ENCODE results near the gene IGFBP6.

DNA sequence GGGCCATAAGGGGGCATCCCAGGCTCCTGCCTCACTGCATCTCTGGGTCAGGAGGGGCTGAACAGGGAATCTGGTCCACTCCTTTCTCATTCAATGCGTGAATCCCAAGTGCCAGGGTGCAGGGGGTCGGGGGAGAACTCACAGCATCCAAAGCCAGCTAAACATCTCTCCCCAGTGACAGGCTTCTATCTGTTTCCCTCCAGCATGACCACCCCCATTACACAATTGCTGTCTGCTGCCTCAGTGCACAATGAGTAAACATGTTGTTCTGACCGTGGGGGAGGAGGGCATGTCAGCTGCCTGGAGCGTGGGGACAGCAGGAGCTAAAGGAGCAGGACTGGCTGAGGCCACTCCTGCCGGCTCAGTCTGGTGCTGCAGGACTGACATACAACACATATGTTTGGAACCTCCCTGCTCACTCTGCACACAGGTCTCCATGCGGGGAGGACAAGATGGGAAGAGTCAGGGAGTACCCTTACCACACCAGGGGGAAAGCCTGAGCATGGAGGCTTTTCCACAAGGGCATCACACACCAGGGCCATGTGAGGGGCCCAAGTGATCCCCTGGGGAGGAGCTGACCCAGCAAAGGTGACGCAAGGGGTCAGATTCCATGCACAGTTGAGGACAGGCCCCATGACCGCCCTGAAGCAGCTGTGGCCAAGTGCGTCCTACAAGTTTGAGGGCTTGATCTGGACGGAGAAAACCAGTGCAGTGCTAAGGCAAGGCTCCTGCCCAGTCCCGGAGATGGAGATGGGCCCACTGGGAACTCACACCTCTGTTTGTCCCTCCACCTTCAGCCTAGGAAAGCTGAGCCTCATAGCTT is 46.2 kb upstream of the IGFBP6 start:
- TF ChIP-seq GATA2 (IDR thresholded peaks at IDR 0.05; ENCODE audit: low read depth, low read length) (no peak), GATA3 (IDR thresholded peaks at IDR 0.05; ENCODE audit: low read depth, low read length) (no peak)

Data from SH-SY5Y (cell line).